Liver (tissue), 9 donors: ENCODE measurements around the gene TUB. TPM values are rescaled to one million over a fixed set of nuclear protein-coding genes. Genes with fewer than 3 reads are reported as not detected.

Experiments used
- DNase-seq: peaks from one replicate; pipeline ENCODE4 v3.0.0-alpha.2; 2017; ENCODE audit warnings: low spot score
- H3K27ac ChIP-seq, 2 donors: one replicate each; pipeline ENCODE4 v1.7.0; 2013; ENCODE audit warnings: inconsistent platforms in 2 of 2, low read length in 2 of 2, control low read depth in 1 of 2, low read depth in 1 of 2, mild to moderate bottlenecking in 1 of 2
- H3K27me3 ChIP-seq, 4 donors: one replicate each; pipeline versions ENCODE4 v1.6.1 to v1.7.0; 2013; ENCODE audit warnings: low read length in 3 of 4, inconsistent platforms in 1 of 4, mild to moderate bottlenecking in 1 of 4, moderate library complexity in 1 of 4; ENCODE audit not compliant: control insufficient read depth in 4 of 4, insufficient read depth in 4 of 4
- H3K36me3 ChIP-seq, 4 donors: one replicate each; pipeline versions ENCODE4 v1.6.1 to v1.7.0; 2013; ENCODE audit warnings: low read length in 3 of 4, mild to moderate bottlenecking in 3 of 4, low read depth in 1 of 4, moderate library complexity in 1 of 4; ENCODE audit not compliant: control insufficient read depth in 4 of 4, insufficient read depth in 3 of 4
- H3K4me1 ChIP-seq, 4 donors: one replicate each; pipeline versions ENCODE4 v1.6.1 to v1.7.0; 2013; ENCODE audit warnings: low read length in 3 of 4, mild to moderate bottlenecking in 3 of 4, moderate library complexity in 1 of 4; ENCODE audit not compliant: control insufficient read depth in 4 of 4, insufficient read depth in 4 of 4
- H3K4me3 ChIP-seq, 3 donors: one replicate each; pipeline versions ENCODE4 v1.6.1 to v1.7.0; 2013; ENCODE audit warnings: low read length in 3 of 3, control low read depth in 1 of 3, low read depth in 1 of 3, mild to moderate bottlenecking in 1 of 3
- H3K9ac ChIP-seq, 2 donors: one replicate each; pipeline ENCODE4 v1.7.0; 2013; ENCODE audit warnings: low read length in 2 of 2, mild to moderate bottlenecking in 2 of 2, moderate library complexity in 2 of 2, control low read depth in 1 of 2, low read depth in 1 of 2
- H3K9me3 ChIP-seq, 4 donors: one replicate each; pipeline versions ENCODE4 v1.6.1 to v1.7.0; 2013; ENCODE audit warnings: low read length in 3 of 4; ENCODE audit not compliant: control insufficient read depth in 4 of 4
- ATF3 ChIP-seq: IDR thresholded peaks from 2 replicates; pipeline ENCODE4 v1.6.1; 2016; ENCODE audit warnings: antibody characterized with exemption
- CTCF ChIP-seq: fragments of 150-350 bp; IDR thresholded peaks from 2 replicates; pipeline ENCODE4 v1.5.1; 2017; ENCODE audit warnings: improper control_type of control experiment, low read depth, low read length; ENCODE audit not compliant: missing input control
- FOXA1 ChIP-seq: IDR thresholded peaks from 2 replicates; pipeline ENCODE4 v1.6.1; 2016; ENCODE audit warnings: antibody characterized with exemption
- FOXA2 ChIP-seq: IDR thresholded peaks from 2 replicates; pipeline ENCODE4 v1.6.1; 2016; ENCODE audit warnings: antibody characterized with exemption
- GABPA ChIP-seq, 2 donors: IDR thresholded peaks in 1 of 2; conservative IDR thresholded peaks in 1 of 2; 2 replicates each; pipeline ENCODE4 v1.6.1; 2016; ENCODE audit warnings: antibody characterized with exemption in 2 of 2, mild to moderate bottlenecking in 1 of 2, moderate library complexity in 1 of 2
- HNF4G ChIP-seq: IDR thresholded peaks from 2 replicates; pipeline ENCODE4 v1.6.1; 2016; ENCODE audit warnings: antibody characterized with exemption
- JUND ChIP-seq, 2 donors: IDR thresholded peaks; 2 replicates each; pipeline ENCODE4 v1.6.1; 2016; ENCODE audit warnings: antibody characterized with exemption in 2 of 2
- MAX ChIP-seq: IDR thresholded peaks from 2 replicates; pipeline ENCODE4 v1.6.1; 2016; ENCODE audit warnings: antibody characterized with exemption
- NR2F2 ChIP-seq: IDR thresholded peaks from 2 replicates; pipeline ENCODE4 v1.6.1; 2016; ENCODE audit warnings: antibody characterized with exemption
- RAD21 ChIP-seq, 2 donors: IDR thresholded peaks; 2 replicates each; pipeline ENCODE4 v1.6.1; 2016; ENCODE audit warnings: antibody characterized with exemption in 2 of 2, mild to moderate bottlenecking in 2 of 2
- RXRA ChIP-seq, 2 donors: IDR thresholded peaks; 2 replicates each; pipeline ENCODE4 v1.6.1; 2017 to 2018; ENCODE audit warnings: antibody characterized with exemption in 2 of 2, mild to moderate bottlenecking in 1 of 2
- SP1 ChIP-seq: IDR thresholded peaks from 2 replicates; pipeline ENCODE4 v1.6.1; 2018; ENCODE audit warnings: antibody characterized with exemption, mild to moderate bottlenecking
- TAF1 ChIP-seq: conservative IDR thresholded peaks from 2 replicates; pipeline ENCODE4 v1.6.1; 2016; ENCODE audit warnings: antibody characterized with exemption, mild to moderate bottlenecking
- YY1 ChIP-seq: IDR thresholded peaks from 2 replicates; pipeline ENCODE4 v1.6.1; 2016; ENCODE audit warnings: antibody characterized with exemption, mild to moderate bottlenecking
- ZBTB33 ChIP-seq: IDR thresholded peaks from 2 replicates; pipeline ENCODE4 v1.6.1; 2016; ENCODE audit warnings: antibody characterized with exemption
- WGBS: extraction: QIAGEN DNeasy Blood & Tissue Kit; methylation state at CpG from one replicate; pipeline ENCODE4 v1.1.7; 2013; 5-methylcytosine and 5-hydroxymethylcytosine counted together
- polyA plus RNA-seq, 2 donors: library from polyadenylated mRNA; stranded (reverse) in 1 of 2; unstranded in 1 of 2; fragments of 200-250 nt in 1 of 2; fragments of >200 nt in 1 of 2; fragmentation: Nextera tagmentation in 1 of 2; extraction: Ambion mirVana in 1 of 2; gene quantifications; one replicate each; pipeline versions ENCODE4 v1.2.1 to v1.2.3, GENCODE V29; 2013 to 2015
- total RNA-seq, 2 donors: library from RNA; depleted of rRNA; stranded (reverse); fragments of >200 nt; gene quantifications; one replicate each; pipeline ENCODE4 v1.2.3, GENCODE V29; 2014
- donor health status: healthy.
- donor health status: healthy.
- donor health status: healthy.
- donor health status: healthy.
- donor health status: healthy.

Gene TUB
- total and polyA plus RNA-seq, 4 donors: 0.15 to 1.3 (median 0.66) TPM

GRCh38 chr11:8102296-8102915 is 21.4 kb downstream of the TUB start:
- Histone ChIP-seq H3K9ac (no peak overlapping the region), H3K9me3 (no peaks in the 10 kb centered on the region), H3K27me3 (no peaks in the 10 kb centered on the region), H3K4me3 (no peak overlapping the region), H3K4me1 (no peaks in the 10 kb centered on the region), H3K27ac (no peak overlapping the region), H3K36me3 (peaks cover 0 to 3% (median under 1%) of the 10 kb centered on the region in 4 donors)
- TF ChIP-seq ATF3 (no peak), JUND (IDR thresholded peaks at IDR 0.05) (no peak)
- no peak for DNase-seq

GRCh38 chr11:8102965-8103364 is 22.0 kb downstream of the TUB start:
- H3K9ac ChIP-seq: no peak overlapping the region
- H3K27ac ChIP-seq: no peak overlapping the region
- TF ChIP-seq NR2F2 (no peak), GABPA (IDR thresholded peaks at IDR 0.05 in 1 of 2, conservative IDR thresholded peaks at IDR 0.05 in 1 of 2) (no peak), YY1 (no peak), CTCF (no peak), ATF3 (no peak), ZBTB33 (no peak), SP1 (no peak), FOXA2 (no peak), JUND (IDR thresholded peaks at IDR 0.05) (no peak), TAF1 (no peak), FOXA1 (no peak)
- peaks cover 0 to 3% (median under 1%) of the 10 kb centered on the region in 4 donors for H3K36me3 ChIP-seq
- DNase-seq: no peak
- H3K27me3 ChIP-seq: no peaks in the 10 kb centered on the region
- 91% methylated on average over 7 of the region's 7 CpGs for WGBS
- H3K4me1 ChIP-seq: no peaks in the 10 kb centered on the region
- H3K9me3 ChIP-seq: no peaks in the 10 kb centered on the region
- H3K4me3 ChIP-seq: no peak overlapping the region

GRCh38 chr11:8103909-8104308 is 22.9 kb downstream of the TUB start:
- Histone ChIP-seq H3K9ac (no peak overlapping the region), H3K4me1 (no peaks in the 10 kb centered on the region), H3K27me3 (no peaks in the 10 kb centered on the region), H3K27ac (no peak overlapping the region), H3K4me3 (no peak overlapping the region), H3K36me3 (peaks cover 0 to 3% (median under 1%) of the 10 kb centered on the region in 4 donors), H3K9me3 (no peaks in the 10 kb centered on the region)
- WGBS: 96% methylated on average over 2 of the region's 2 CpGs
- TF ChIP-seq YY1 (no peak), SP1 (no peak), HNF4G (no peak), RXRA (IDR thresholded peaks at IDR 0.05) (no peak), MAX (no peak), NR2F2 (no peak), RAD21 (IDR thresholded peaks at IDR 0.05) (no peak), CTCF (no peak), ATF3 (no peak)
- DNase-seq: no peak
